Mucosa of descending colon (tissue), 3 donors: ENCODE data around the gene TREML4. TPM values are rescaled to one million over a fixed set of nuclear protein-coding genes. Genes with fewer than 3 reads are reported as not detected.
A peak's percentile ranks its signal among the peaks of the same experiment; 100 is the strongest.
"Not testable (repeated sequence)": the region's sequence is repeated elsewhere in the genome, so short reads cannot be mapped to it uniquely, and the experiment has no call there.

Source experiments
- ATAC-seq: fragments of 200-7000 bp; cut with Tn5 transposase; one replicate; pipeline ENCODE4 v1.9.1; 2020; ENCODE audit warnings: mild to moderate bottlenecking, moderate library complexity
- DNase-seq, 3 donors: peaks; one replicate each; pipeline ENCODE4 v3.0.0-alpha.2; 2020
- H3K36me3 ChIP-seq: fragments of 200-600 bp; one replicate; pipeline ENCODE4 v1.8.0; 2021; ENCODE audit warnings: low read depth, mild to moderate bottlenecking
- H3K4me1 ChIP-seq: fragments of 200-600 bp; one replicate; pipeline ENCODE4 v1.8.0; 2021; ENCODE audit warnings: low read depth, mild to moderate bottlenecking
- H3K4me3 ChIP-seq: fragments of 200-600 bp; one replicate; pipeline ENCODE4 v1.8.0; 2021; ENCODE audit warnings: mild to moderate bottlenecking
- H3K9me3 ChIP-seq: fragments of 200-600 bp; one replicate; pipeline ENCODE4 v1.8.0; 2021; ENCODE audit warnings: mild to moderate bottlenecking
- CTCF ChIP-seq: fragments of 200-600 bp; IDR thresholded peaks from one replicate; pipeline ENCODE4 v1.8.0; 2022; ENCODE audit warnings: antibody characterized with exemption, mild to moderate bottlenecking
- intact Hi-C, 2 donors: fragments of 100-400 bp; cut with DNase I in 1 of 2; cut with micrococcal nuclease in 1 of 2; formaldehyde crosslinking; loops; one replicate each; pipeline versions ENCODE4 v1.11.0 to v1.11.1; 2022; cut with DNase I, micrococcal nuclease
- total RNA-seq, 3 donors: library from RNA; stranded (reverse); fragmentation: NEBNext Ultra II Directional in 2 of 3; extraction: Animal tissue kit (Norgen Biotek cat#: 25700) in 2 of 3; gene quantifications; one replicate each; pipeline versions ENCODE4 v1.2.1 to v1.2.4, GENCODE V29; 2021 to 2023
- donor health status: DM: no; HTN: no; CAD: no; lungs with moderate emphysema.
- donor health status: DM: no; HTN: no; CAD: no.
- donor health status: DM: no; HTN: yes; CAD: no.

Gene TREML4
- total RNA-seq, 3 donors from 2014 or later: not detected

- DNase-seq: no peak
- Histone ChIP-seq H3K4me3 (no peak overlapping the region), H3K9me3 (peaks cover 2% of the 10 kb centered on the region), H3K36me3 (no peaks in the 10 kb centered on the region), H3K4me1 (no peaks in the 10 kb centered on the region)
- no peak for TF ChIP-seq CTCF
- ATAC-seq: peak; percentile 7
- intact Hi-C loops: no loop called here
Observed at GRCh38 chr6:41186031-41186562, 42.1 kb upstream of the TREML4 start.

GRCh38 chr6:41187924-41188886 is 39.9 kb upstream of the TREML4 start:
- H3K4me3 ChIP-seq: no peak overlapping the region
- no peak for TF ChIP-seq CTCF
- H3K4me1 ChIP-seq: no peaks in the 10 kb centered on the region
- DNase-seq: no peak
- peaks cover 2% of the 10 kb centered on the region for H3K9me3 ChIP-seq
- ATAC-seq: no peak
- no peaks in the 10 kb centered on the region for H3K36me3 ChIP-seq
- intact Hi-C loops: no loop called here

GRCh38 chr6:41189046-41189445 is 39.1 kb upstream of the TREML4 start:
- DNase-seq, ATAC-seq, intact Hi-C loops, H3K4me1 ChIP-seq, H3K36me3 ChIP-seq, H3K9me3 ChIP-seq, H3K4me3 ChIP-seq: not testable (repeated sequence)

- intact Hi-C loops: no loop called here
- Histone ChIP-seq H3K4me1 (no peaks in the 10 kb centered on the region), H3K4me3 (no peak overlapping the region), H3K9me3 (peaks cover 2% of the 10 kb centered on the region), H3K36me3 (no peaks in the 10 kb centered on the region)
- no peak for TF ChIP-seq CTCF
- ATAC-seq (no peak), DNase-seq (no peak)
Observed at GRCh38 chr6:41189967-41190366, 38.2 kb upstream of the TREML4 start.

GRCh38 chr6:41190791-41191190 is 37.4 kb upstream of the TREML4 start:
- ATAC-seq: no peak
- intact Hi-C loops: no loop called here
- Histone ChIP-seq H3K4me1 (no peaks in the 10 kb centered on the region), H3K36me3 (no peaks in the 10 kb centered on the region), H3K4me3 (no peak overlapping the region), H3K9me3 (peaks cover 2% of the 10 kb centered on the region)
- no peak for TF ChIP-seq CTCF
- no peak for DNase-seq

GRCh38 chr6:41191569-41191968 is 36.6 kb upstream of the TREML4 start:
- peaks cover 2% of the 10 kb centered on the region for H3K9me3 ChIP-seq
- no peaks in the 10 kb centered on the region for H3K36me3 ChIP-seq
- TF ChIP-seq CTCF: peak; percentile 38
- ATAC-seq (peak; percentile 75), DNase-seq (peak in 2 of 3 donors; percentile 66 to 69)
- H3K4me1 ChIP-seq: no peaks in the 10 kb centered on the region
- intact Hi-C loops: no loop called here
- no peak overlapping the region for H3K4me3 ChIP-seq
